Thyroid gland (tissue), 4 donors: Measurements from ENCODE around the gene EDN2.

ENCODE experiments used
- CTCF ChIP-seq, 6 experiments: fragments of 200-600 bp in 3 of 6; fragments of 450-650 bp in 3 of 6; sonication (generic) in 3 of 6; IDR thresholded peaks; one replicate each; pipeline ENCODE4 v1.5.1; 2016 to 2019; ENCODE audit warnings: antibody characterized with exemption in 6 of 6, mild to moderate bottlenecking in 2 of 6, inconsistent platforms in 1 of 6, moderate library complexity in 1 of 6
- POLR2A ChIP-seq, 2 donors: fragments of 450-650 bp; IDR thresholded peaks; one replicate each; pipeline ENCODE4 v1.6.1; 2017; ENCODE audit warnings: antibody characterized with exemption in 2 of 2, mild to moderate bottlenecking in 2 of 2, moderate library complexity in 1 of 2

- TF ChIP-seq POLR2A (IDR thresholded peaks at IDR 0.05) (no peak), CTCF (IDR thresholded peaks at IDR 0.05) (no peak)
These were observed 48.0 kb downstream of the EDN2 start for GRCh38 chr1:41436281-41437010.
